ENCODE data around the gene PTPMT1. TPM values are rescaled to one million over a fixed set of nuclear protein-coding genes. Genes with fewer than 3 reads are reported as not detected.
A peak's percentile ranks its signal among the peaks of the same experiment; 100 is the strongest.
"Not testable (repeated sequence)": the region's sequence is repeated elsewhere in the genome, so short reads cannot be mapped to it uniquely, and the experiment has no call there.

The PTPMT1 gene
- total and polyA plus RNA-seq, 2 experiments from 2014 or later = 78.4 to 90.2 TPM

- H3K9me2 ChIP-seq (ENCODE audit: insufficient read depth) = no peaks in the 10 kb centered on the region
- peaks cover 100% of the 10 kb centered on the region for H3K79me2 ChIP-seq (ENCODE audit: insufficient read depth)
- no peak overlapping the region for H3K27ac ChIP-seq
- no peak overlapping the region for H3K4me2 ChIP-seq (ENCODE audit: unreplicated experiment)
- peaks cover 25% of the 10 kb centered on the region for H3F3A ChIP-seq (ENCODE audit: insufficient read depth)
- peaks cover 20% of the 10 kb centered on the region for H4K20me1 ChIP-seq (ENCODE audit: insufficient read depth)
- no peak overlapping the region for H2AFZ ChIP-seq
- no peak overlapping the region for H3K4me3 ChIP-seq
- TF ChIP-seq EZH2phosphoT487 (IDR thresholded peaks at IDR 0.05; ENCODE audit: insufficient read depth, low read depth) = no peak
- TF ChIP-seq EZH2 (IDR thresholded peaks at IDR 0.05; ENCODE audit: insufficient read depth, poor library complexity, severe bottlenecking) = no peak
- no peaks in the 10 kb centered on the region for H3K27me3 ChIP-seq (replicated peaks; ENCODE audit: insufficient read depth)
- in situ Hi-C loops (cut with MboI) = no loop called here
- H3K9me3 ChIP-seq (ENCODE audit: low read depth) = no peaks in the 10 kb centered on the region
- H3K36me3 ChIP-seq (ENCODE audit: low read depth) = no peaks in the 10 kb centered on the region
- no peak for DNase-seq
- H3K9ac ChIP-seq = no peak overlapping the region
- H3K4me1 ChIP-seq (ENCODE audit: insufficient read depth) = peaks cover 30% of the 10 kb centered on the region
- 73 to 76% methylated on average over 3 of the region's 3 CpGs for WGBS, 2 experiments (ENCODE audit: low coverage in 1 of 2, low lambda C conversion rate in 2 of 2, missing lambda C conversion rate in 2 of 2)
These were observed 47.0 kb upstream of the PTPMT1 start for GRCh38 chr11:47518212-47518964.

- TF ChIP-seq EZH2phosphoT487 (IDR thresholded peaks at IDR 0.05; ENCODE audit: insufficient read depth, low read depth) = no peak
- no peak for TF ChIP-seq EZH2 (IDR thresholded peaks at IDR 0.05; ENCODE audit: insufficient read depth, poor library complexity, severe bottlenecking)
- peak overlapping the region; percentile 74 for H3K27ac ChIP-seq
These were observed 41.7 kb upstream of the PTPMT1 start for GRCh38 chr11:47523490-47524225.

DNA sequence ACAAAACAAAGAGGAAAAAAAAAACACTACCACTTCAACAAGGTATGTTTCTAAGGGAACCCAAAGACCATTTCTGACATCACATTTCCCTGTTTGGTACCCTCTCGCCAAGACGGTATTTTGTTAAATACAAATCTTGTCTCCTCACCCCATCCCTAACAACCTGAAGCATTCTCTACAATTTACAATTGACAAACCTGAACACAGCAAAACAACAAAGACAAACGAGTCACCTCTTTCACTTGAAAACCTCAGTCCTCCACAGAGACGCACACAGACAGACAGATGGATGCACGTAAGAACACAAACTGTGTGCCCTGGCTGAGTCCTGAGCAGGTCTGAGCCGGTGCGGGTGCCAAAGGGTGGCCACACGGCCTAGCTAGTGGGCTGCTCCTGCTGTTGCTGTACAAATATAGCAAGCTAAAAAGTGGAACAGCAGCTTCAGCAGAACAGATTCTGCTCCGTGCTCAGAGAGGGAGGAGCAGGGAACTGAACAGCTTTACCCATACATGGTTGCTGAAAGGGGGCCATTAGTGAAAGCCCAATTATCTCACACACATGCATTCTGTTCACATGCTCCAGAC is 41.0 kb upstream of the PTPMT1 start:
- peaks cover 30% of the 10 kb centered on the region for H3K4me1 ChIP-seq (ENCODE audit: insufficient read depth)
- TF ChIP-seq EZH2phosphoT487 (IDR thresholded peaks at IDR 0.05; ENCODE audit: insufficient read depth, low read depth) (no peak), EZH2 (IDR thresholded peaks at IDR 0.05; ENCODE audit: insufficient read depth, poor library complexity, severe bottlenecking) (no peak)
- peaks cover 32% of the 10 kb centered on the region for H4K20me1 ChIP-seq (ENCODE audit: insufficient read depth)
- peaks cover 50% of the 10 kb centered on the region for H3F3A ChIP-seq (ENCODE audit: insufficient read depth)
- in situ Hi-C loops (cut with MboI) = no loop called here
- DNase-seq = peak; percentile 25
- H3K4me3 ChIP-seq = no peak overlapping the region
- WGBS, 2 experiments (ENCODE audit: low coverage in 1 of 2, low lambda C conversion rate in 2 of 2, missing lambda C conversion rate in 2 of 2) = 41 to 47% methylated on average over 9 of the region's 9 CpGs
- no peaks in the 10 kb centered on the region for H3K27me3 ChIP-seq (replicated peaks; ENCODE audit: insufficient read depth)
- no peak overlapping the region for H2AFZ ChIP-seq
- H3K9me3 ChIP-seq (ENCODE audit: low read depth) = no peaks in the 10 kb centered on the region
- peaks cover 100% of the 10 kb centered on the region for H3K79me2 ChIP-seq (ENCODE audit: insufficient read depth)
- H3K9me2 ChIP-seq (ENCODE audit: insufficient read depth) = no peaks in the 10 kb centered on the region
- peak overlapping the region; percentile 47 for H3K9ac ChIP-seq
- peak overlapping the region; percentile 74 for H3K27ac ChIP-seq
- peak overlapping the region; percentile 64 for H3K4me2 ChIP-seq (ENCODE audit: unreplicated experiment)
- no peaks in the 10 kb centered on the region; the same call in 1 of the 2 replicates for H3K36me3 ChIP-seq (ENCODE audit: low read depth)

More at GRCh38 chr11:47523490-47524225, 41.7 kb upstream of the PTPMT1 start:
- peaks cover 100% of the 10 kb centered on the region for H3K79me2 ChIP-seq (ENCODE audit: insufficient read depth)
- no peaks in the 10 kb centered on the region for H3K27me3 ChIP-seq (replicated peaks; ENCODE audit: insufficient read depth)
- H3K9me3 ChIP-seq (ENCODE audit: low read depth) = no peaks in the 10 kb centered on the region
- no peak overlapping the region for H2AFZ ChIP-seq
- peaks cover 32% of the 10 kb centered on the region for H4K20me1 ChIP-seq (ENCODE audit: insufficient read depth)
- H3K4me3 ChIP-seq = peak overlapping the region; percentile 35
- peak overlapping the region; percentile 47 for H3K9ac ChIP-seq
- in situ Hi-C loops (cut with MboI) = no loop called here
- peak; percentile 84 for DNase-seq
- H3K9me2 ChIP-seq (ENCODE audit: insufficient read depth) = no peaks in the 10 kb centered on the region
- peaks cover 50% of the 10 kb centered on the region for H3F3A ChIP-seq (ENCODE audit: insufficient read depth)
- H3K4me1 ChIP-seq (ENCODE audit: insufficient read depth) = peaks cover 30% of the 10 kb centered on the region
- H3K36me3 ChIP-seq (ENCODE audit: low read depth) = no peaks in the 10 kb centered on the region; the same call in 1 of the 2 replicates
- peak overlapping the region; percentile 64 for H3K4me2 ChIP-seq (ENCODE audit: unreplicated experiment)
- 10 to 26% methylated on average over 3 of the region's 3 CpGs for WGBS, 2 experiments (ENCODE audit: low coverage in 1 of 2, low lambda C conversion rate in 2 of 2, missing lambda C conversion rate in 2 of 2)

DNA sequence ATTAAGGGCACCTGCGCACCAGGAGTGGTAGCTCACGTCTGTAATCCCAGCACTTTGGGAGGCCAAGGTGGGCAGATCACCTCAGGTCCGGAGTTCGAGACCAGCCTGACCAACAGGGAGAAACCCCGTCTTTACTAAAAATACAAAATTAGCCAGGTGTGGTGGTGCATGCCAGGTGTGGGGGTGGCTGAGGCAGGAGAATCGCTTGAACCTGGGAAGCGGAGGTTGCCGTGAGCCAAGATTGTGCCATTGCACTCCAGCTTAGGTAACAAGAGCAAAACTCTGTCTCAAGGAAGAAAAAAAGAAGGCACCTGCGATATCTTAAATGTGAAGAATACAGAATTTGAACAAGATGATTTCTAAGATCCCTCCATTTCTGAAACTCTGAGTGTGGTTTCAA is 39.4 kb upstream of the PTPMT1 start:
- H3K4me3 ChIP-seq; DNase-seq; H3K4me2 ChIP-seq (ENCODE audit: unreplicated experiment); H3K9me3 ChIP-seq (ENCODE audit: low read depth); H3K27ac ChIP-seq; in situ Hi-C loops (cut with MboI); H3K27me3 ChIP-seq (replicated peaks; ENCODE audit: insufficient read depth); H3K36me3 ChIP-seq (ENCODE audit: low read depth); H2AFZ ChIP-seq; H3K9ac ChIP-seq; H3K9me2 ChIP-seq (ENCODE audit: insufficient read depth): not testable (repeated sequence)
- peaks cover 39% of the 10 kb centered on the region for H4K20me1 ChIP-seq (ENCODE audit: insufficient read depth)
- peaks cover 30% of the 10 kb centered on the region for H3K4me1 ChIP-seq (ENCODE audit: insufficient read depth)
- 95 to 98% methylated on average over 9 of the region's 9 CpGs for whole genome bisulfite sequencing, 2 experiments (ENCODE audit: low coverage in 1 of 2, low lambda C conversion rate in 2 of 2, missing lambda C conversion rate in 2 of 2)
- H3F3A ChIP-seq (ENCODE audit: insufficient read depth) = peaks cover 50% of the 10 kb centered on the region
- peaks cover 100% of the 10 kb centered on the region for H3K79me2 ChIP-seq (ENCODE audit: insufficient read depth)

Data from GM23248 (cell line).